AG09319 (cell line): ENCODE results near the gene GIT1.

Source experiments
- DNase-seq: peaks from one replicate; pipeline ENCODE4 v3.0.0-alpha.2; 2010; ENCODE audit warnings: low read depth; ENCODE audit errors: extremely low read depth
- CTCF ChIP-seq: IDR thresholded peaks from 2 replicates; pipeline ENCODE4 v1.5.1; 2011; ENCODE audit warnings: low read depth, mild to moderate bottlenecking, inconsistent platforms, low read length, moderate library complexity

GIT1 gene

GRCh38 chr17:29589524-29590410 lies at the start of gene GIT1:
TSS of gene GIT1 (minus strand) at chr17:29589648. CDS start at chr17:29589378, 270 bp downstream.
- DNase-seq, result peak; percentile 54
- TF ChIP-seq CTCF, result no peak

DNA sequence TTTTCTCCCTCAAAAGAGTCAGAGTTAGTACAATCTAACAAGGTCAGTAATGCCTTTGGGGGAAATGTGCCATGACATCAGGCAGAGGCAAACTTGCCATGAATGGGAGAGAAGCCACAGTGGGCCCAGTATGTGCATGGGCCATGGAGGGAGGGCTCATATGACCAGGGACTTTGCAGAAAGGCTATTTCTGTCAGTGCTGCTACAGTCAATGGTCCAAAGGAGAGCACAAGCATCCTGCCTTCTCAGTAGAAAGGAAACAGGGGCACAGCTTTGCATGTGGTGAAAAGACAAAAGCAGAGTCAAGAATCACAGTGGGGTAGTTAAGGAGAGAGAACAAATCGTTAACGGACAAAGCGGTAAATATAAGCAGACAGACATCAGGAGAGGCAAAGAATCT lies 44.4 kb upstream of the GIT1 start:
- TF ChIP-seq CTCF, result no peak
- DNase-seq, result no peak

DNA sequence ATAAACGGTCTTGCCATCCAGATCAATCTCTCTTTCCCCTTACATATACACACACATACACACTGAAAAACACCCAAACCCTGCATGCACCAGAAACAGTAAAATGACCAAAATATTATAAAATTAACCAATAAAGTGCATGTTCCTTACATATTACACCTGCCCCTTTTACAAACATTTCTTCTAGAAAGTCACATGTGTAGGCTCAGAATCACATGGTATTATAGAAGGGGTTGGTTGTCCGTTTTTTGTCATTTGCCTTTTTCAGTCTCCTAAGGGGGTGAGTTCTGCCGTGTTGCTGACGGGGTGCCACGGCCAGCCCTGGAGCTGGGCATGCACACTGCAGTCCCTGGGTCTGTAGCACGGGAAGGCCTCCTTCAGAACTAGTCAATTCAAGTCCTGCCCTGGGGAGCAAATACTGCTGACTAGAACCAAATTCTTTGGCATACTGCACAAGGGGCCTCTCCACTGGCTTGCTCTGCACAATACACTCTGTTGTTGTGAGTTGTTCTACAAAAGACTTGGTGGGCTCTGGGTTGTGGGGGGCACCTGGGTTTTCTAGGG lies 41.3 kb upstream of the GIT1 start:
- no peak for DNase-seq

GRCh38 chr17:29629839-29630238 lies 40.4 kb upstream of the GIT1 start:
- TF ChIP-seq CTCF, result no peak
- no peak for DNase-seq

More for the DNA sequence above, 41.3 kb upstream of the GIT1 start:
- TF ChIP-seq CTCF, result no peak

GRCh38 chr17:29628644-29629043 lies 39.2 kb upstream of the GIT1 start:
- TF ChIP-seq CTCF, result no peak
- DNase-seq, result no peak

DNA sequence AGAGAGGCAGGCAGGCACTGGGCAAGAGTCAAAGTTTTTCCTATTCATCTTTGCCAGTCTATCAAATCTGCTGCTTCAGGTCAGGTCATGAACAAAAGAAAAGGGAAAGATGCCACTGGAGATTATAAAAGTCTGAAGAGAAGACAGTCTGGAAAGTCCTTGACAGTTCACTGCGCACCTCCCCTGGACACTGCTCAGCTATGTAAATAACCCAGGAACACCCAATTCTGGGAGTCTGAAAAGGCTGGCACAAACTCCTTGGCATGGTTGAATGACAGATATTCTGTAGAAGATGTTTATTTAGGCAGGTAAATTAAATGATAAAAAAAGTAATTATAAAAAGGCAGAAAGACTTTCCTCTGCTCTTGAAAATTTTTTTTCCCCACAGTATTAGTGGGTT lies 38.5 kb upstream of the GIT1 start:
- no peak for TF ChIP-seq CTCF
- no peak for DNase-seq

- peak; percentile 1; the same call in 1 of the 2 replicates for TF ChIP-seq CTCF
- no peak for DNase-seq
Observed at GRCh38 chr17:29625037-29625750, 35.7 kb upstream of the GIT1 start.
